Measurements from ENCODE around the gene ERAL1.

- TF ChIP-seq CTCF (IDR thresholded peaks at IDR 0.05) (no peak), POLR2A (IDR thresholded peaks at IDR 0.05) (no peak)
Measured at GRCh38 chr17:28904800-28905199, 50.0 kb downstream of the ERAL1 start.

Data from heart left ventricle (tissue), 13 donors.